TTC549 (cell line): Measurements from ENCODE around the gene GDPD4.

Experiments used
- FAIRE-seq: peaks from 2 replicates; lab custom pipeline; 2012; peaks lifted over from hg19 to GRCh38; lab: Jason Lieb, UNC

The GDPD4 gene

GRCh38 chr11:77173494-77173893 is 128.0 kb downstream of the GDPD4 start:
- FAIRE-seq = no peak

- FAIRE-seq = no peak
These were observed 128.9 kb downstream of the GDPD4 start for GRCh38 chr11:77172666-77172982.

- no peak for FAIRE-seq
These were observed 129.4 kb downstream of the GDPD4 start for GRCh38 chr11:77171885-77172665.

GRCh38 chr11:77171254-77171653 is 130.2 kb downstream of the GDPD4 start:
- no peak for FAIRE-seq

- FAIRE-seq = no peak
These were observed 131.4 kb downstream of the GDPD4 start for GRCh38 chr11:77170107-77170506.

- no peak for FAIRE-seq
These were observed 133.7 kb downstream of the GDPD4 start for GRCh38 chr11:77167791-77168190.

GRCh38 chr11:77167111-77167626 is 134.3 kb downstream of the GDPD4 start:
- FAIRE-seq = no peak
